HEK293 (cell line): ENCODE measurements around the gene NUP62.

Experiments
- ATF2 ChIP-seq: fragments of 450-650 bp; formaldehyde crosslinking; IDR thresholded peaks from 2 replicates; pipeline ENCODE4 v1.5.1; 2016; ENCODE audit warnings: missing biosample characterization, missing genetic modification characterization, low read depth
- BCL11A ChIP-seq: fragments of 450-650 bp; formaldehyde crosslinking; IDR thresholded peaks from 2 replicates; pipeline ENCODE4 v1.5.1; 2016; ENCODE audit warnings: low read depth, missing biosample characterization, missing genetic modification characterization
- FEZF1 ChIP-seq: fragments of 450-650 bp; formaldehyde crosslinking; IDR thresholded peaks from 2 replicates; pipeline ENCODE4 v1.5.1; 2016; ENCODE audit warnings: missing biosample characterization, missing genetic modification characterization
- GFI1B ChIP-seq: fragments of 450-650 bp; formaldehyde crosslinking; IDR thresholded peaks from 2 replicates; pipeline ENCODE4 v1.5.1; 2016; ENCODE audit warnings: missing biosample characterization, missing genetic modification characterization
- KLF16 ChIP-seq: fragments of 450-650 bp; formaldehyde crosslinking; IDR thresholded peaks from 2 replicates; pipeline ENCODE4 v1.5.1; 2017; ENCODE audit warnings: missing biosample characterization, missing genetic modification characterization
- MZF1 ChIP-seq: fragments of 450-650 bp; formaldehyde crosslinking; IDR thresholded peaks from 2 replicates; pipeline ENCODE4 v1.5.1; 2017; ENCODE audit warnings: missing biosample characterization, missing genetic modification characterization, borderline replicate concordance
- PRDM4 ChIP-seq: fragments of 450-650 bp; formaldehyde crosslinking; IDR thresholded peaks from 2 replicates; pipeline ENCODE4 v1.5.1; 2017; ENCODE audit warnings: missing biosample characterization, missing genetic modification characterization
- PRDM6 ChIP-seq: fragments of 450-650 bp; formaldehyde crosslinking; IDR thresholded peaks from 2 replicates; pipeline ENCODE4 v1.5.1; 2017; ENCODE audit warnings: missing biosample characterization, missing genetic modification characterization
- SCRT2 ChIP-seq: fragments of 450-650 bp; formaldehyde crosslinking; IDR thresholded peaks from 2 replicates; pipeline ENCODE4 v1.5.1; 2016; ENCODE audit warnings: missing biosample characterization, missing genetic modification characterization
- SETDB1 ChIP-seq: IDR thresholded peaks from one replicate; pipeline ENCODE4 v1.6.1; 2017; ENCODE audit warnings: mild to moderate bottlenecking, low read length, moderate library complexity, mixed read lengths; ENCODE audit not compliant: insufficient read length
- ZBTB17 ChIP-seq: fragments of 450-650 bp; formaldehyde crosslinking; IDR thresholded peaks from 2 replicates; pipeline ENCODE4 v1.5.1; 2016; ENCODE audit warnings: missing biosample characterization, missing genetic modification characterization
- ZBTB26 ChIP-seq: fragments of 450-650 bp; formaldehyde crosslinking; optimal IDR thresholded peaks from 2 replicates; pipeline ENCODE3; 2016; ENCODE audit warnings: missing biosample characterization, mild to moderate bottlenecking, missing genetic modification characterization
- ZBTB7A ChIP-seq: fragments of 450-650 bp; formaldehyde crosslinking; IDR thresholded peaks from 2 replicates; pipeline ENCODE4 v1.5.1; 2016; ENCODE audit warnings: low read depth, missing biosample characterization, missing genetic modification characterization
- ZFP41 ChIP-seq: fragments of 450-650 bp; formaldehyde crosslinking; IDR thresholded peaks from 2 replicates; pipeline ENCODE4 v1.5.1; 2016; ENCODE audit warnings: missing biosample characterization, missing genetic modification characterization, borderline replicate concordance
- ZIC2 ChIP-seq: fragments of 450-650 bp; formaldehyde crosslinking; IDR thresholded peaks from 2 replicates; pipeline ENCODE4 v1.5.1; 2016; ENCODE audit warnings: missing biosample characterization, missing genetic modification characterization
- ZNF10 ChIP-seq: fragments of 450-650 bp; formaldehyde crosslinking; IDR thresholded peaks from 2 replicates; pipeline ENCODE4 v1.5.1; 2017; ENCODE audit warnings: missing biosample characterization, missing genetic modification characterization
- ZNF133 ChIP-seq: fragments of 450-650 bp; formaldehyde crosslinking; IDR thresholded peaks from 2 replicates; pipeline ENCODE4 v1.5.1; 2016; ENCODE audit warnings: missing biosample characterization, missing genetic modification characterization
- ZNF155 ChIP-seq: fragments of 450-650 bp; formaldehyde crosslinking; IDR thresholded peaks from 2 replicates; pipeline ENCODE4 v1.5.1; 2016; ENCODE audit warnings: missing biosample characterization, missing genetic modification characterization
- ZNF184 ChIP-seq: fragments of 450-650 bp; IDR thresholded peaks from 2 replicates; pipeline ENCODE4 v1.5.1; 2018; ENCODE audit warnings: missing biosample characterization, mild to moderate bottlenecking, missing genetic modification characterization
- ZNF26 ChIP-seq: fragments of 450-650 bp; formaldehyde crosslinking; IDR thresholded peaks from 2 replicates; pipeline ENCODE4 v1.5.1; 2016; ENCODE audit warnings: missing biosample characterization, missing genetic modification characterization
- ZNF311 ChIP-seq: fragments of 450-650 bp; formaldehyde crosslinking; IDR thresholded peaks from 2 replicates; pipeline ENCODE4 v1.5.1; 2017; ENCODE audit warnings: missing biosample characterization, missing genetic modification characterization, borderline replicate concordance
- ZNF354C ChIP-seq: fragments of 450-650 bp; formaldehyde crosslinking; IDR thresholded peaks from 2 replicates; pipeline ENCODE4 v1.5.1; 2016; ENCODE audit warnings: missing biosample characterization, missing genetic modification characterization, low read depth, borderline replicate concordance
- ZNF501 ChIP-seq: fragments of 450-650 bp; formaldehyde crosslinking; IDR thresholded peaks from 2 replicates; pipeline ENCODE4 v1.5.1; 2016; ENCODE audit warnings: missing biosample characterization, missing genetic modification characterization
- ZNF513 ChIP-seq: fragments of 450-650 bp; IDR thresholded peaks from 2 replicates; pipeline ENCODE4 v1.5.1; 2018; ENCODE audit warnings: missing biosample characterization, missing genetic modification characterization
- ZNF514 ChIP-seq: fragments of 450-650 bp; formaldehyde crosslinking; IDR thresholded peaks from 2 replicates; pipeline ENCODE4 v1.5.1; 2016; ENCODE audit warnings: missing biosample characterization, missing genetic modification characterization
- ZNF561 ChIP-seq: fragments of 450-650 bp; IDR thresholded peaks from 2 replicates; pipeline ENCODE4 v1.5.1; 2018; ENCODE audit warnings: missing biosample characterization, missing genetic modification characterization, borderline replicate concordance
- ZNF701 ChIP-seq: fragments of 450-650 bp; formaldehyde crosslinking; IDR thresholded peaks from 2 replicates; pipeline ENCODE4 v1.5.1; 2016; ENCODE audit warnings: missing biosample characterization, missing genetic modification characterization
- ZNF785 ChIP-seq: fragments of 450-650 bp; formaldehyde crosslinking; IDR thresholded peaks from 2 replicates; pipeline ENCODE4 v1.5.1; 2016; ENCODE audit warnings: missing biosample characterization, missing genetic modification characterization
- ZXDB ChIP-seq: fragments of 450-650 bp; formaldehyde crosslinking; IDR thresholded peaks from 2 replicates; pipeline ENCODE4 v1.5.1; 2016; ENCODE audit warnings: missing biosample characterization, missing genetic modification characterization

The NUP62 gene

GRCh38 chr19:49877020-49877878 lies 52.1 kb downstream of the NUP62 start, which contains the start of the genes AKT1S1 and TBC1D17 (continued):
- peak; percentile 73 for TF ChIP-seq KLF16 (tag by site-specific recombination)
- TF ChIP-seq ZNF785 (tag by site-specific recombination), result no peak
- TF ChIP-seq GFI1B (tag by site-specific recombination), result no peak
- TF ChIP-seq ZNF513 (tag by site-specific recombination), result no peak
- 0 out of 2 replicates have a peak, but pooled peaks have one; percentile 28 for TF ChIP-seq ATF2 (tag by site-specific recombination)
- TF ChIP-seq ZNF26, result no peak
- no peak for TF ChIP-seq ZNF514 (tag by site-specific recombination)
- TF ChIP-seq SCRT2 (tag by site-specific recombination), result peak; percentile 73
- TF ChIP-seq PRDM6 (tag by site-specific recombination), result no peak
- peak; percentile 69 for TF ChIP-seq ZBTB17 (tag by site-specific recombination)
- TF ChIP-seq ZIC2 (tag by site-specific recombination), result peak; percentile 47
- TF ChIP-seq SETDB1, result no peak
- no peak for TF ChIP-seq ZNF184 (tag by site-specific recombination)
- peak; percentile 22; the same call in 1 of the 2 replicates for TF ChIP-seq ZNF10 (tag by site-specific recombination)
- TF ChIP-seq ZFP41 (tag by site-specific recombination), result no peak
- TF ChIP-seq ZNF354C (tag by site-specific recombination), result no peak
- TF ChIP-seq ZBTB26 (tag by site-specific recombination), result no peak
- TF ChIP-seq ZBTB7A, result no peak
- no peak for TF ChIP-seq ZNF133
- TF ChIP-seq FEZF1 (tag by site-specific recombination), result no peak
- no peak for TF ChIP-seq BCL11A (tag by site-specific recombination)
- TF ChIP-seq ZNF561 (tag by site-specific recombination), result peak; percentile 48; the same call in 1 of the 2 replicates
- TF ChIP-seq PRDM4 (tag by site-specific recombination), result peak; percentile 52; the same call in 1 of the 2 replicates
- TF ChIP-seq MZF1, result no peak
- TF ChIP-seq ZNF155 (tag by site-specific recombination), result no peak
- TF ChIP-seq ZNF311, result no peak
- TF ChIP-seq ZXDB (tag by site-specific recombination), result peak; percentile 86
- TF ChIP-seq ZNF501 (tag by site-specific recombination), result no peak; the same call in none of the 2 replicates
- TF ChIP-seq ZNF701 (tag by site-specific recombination), result no peak
